ENCODE data around the gene ASAP2.

Gene ASAP2

GRCh38 chr2:9199716-9200632, 6.6 kb upstream of the ASAP2 start:
- TF ChIP-seq CTCF (IDR thresholded peaks at IDR 0.05; ENCODE audit: insufficient read depth, missing control alignments) = no peak
- FAIRE-seq = no peak
- no peak for DNase-seq (ENCODE audit: insufficient read length, low spot score)

- no peak for FAIRE-seq
- TF ChIP-seq CTCF (IDR thresholded peaks at IDR 0.05; ENCODE audit: insufficient read depth, missing control alignments) = no peak
Observed at GRCh38 chr2:9200633-9201015, 6.0 kb upstream of the ASAP2 start.

GRCh38 chr2:9201185-9201891, 5.3 kb upstream of the ASAP2 start:
- FAIRE-seq (no peak), DNase-seq (ENCODE audit: insufficient read length, low spot score) (no peak)
- no peak for TF ChIP-seq CTCF (IDR thresholded peaks at IDR 0.05; ENCODE audit: insufficient read depth, missing control alignments)

More at GRCh38 chr2:9200633-9201015, 6.0 kb upstream of the ASAP2 start:
- DNase-seq (ENCODE audit: insufficient read length, low spot score) = no peak

GRCh38 chr2:9203006-9203405, 3.6 kb upstream of the ASAP2 start:
- no peak for TF ChIP-seq CTCF (IDR thresholded peaks at IDR 0.05; ENCODE audit: insufficient read depth, missing control alignments)
- FAIRE-seq (no peak), DNase-seq (ENCODE audit: insufficient read length, low spot score) (no peak)

GRCh38 chr2:9203876-9204275, 2.7 kb upstream of the ASAP2 start:
- DNase-seq (ENCODE audit: insufficient read length, low spot score) (no peak), FAIRE-seq (no peak)
- TF ChIP-seq CTCF (IDR thresholded peaks at IDR 0.05; ENCODE audit: insufficient read depth, missing control alignments) = no peak

GRCh38 chr2:9204939-9205338, 1.7 kb upstream of the ASAP2 start:
- FAIRE-seq (no peak), DNase-seq (ENCODE audit: insufficient read length, low spot score) (no peak)
- TF ChIP-seq CTCF (IDR thresholded peaks at IDR 0.05; ENCODE audit: insufficient read depth, missing control alignments) = no peak

- TF ChIP-seq CTCF (IDR thresholded peaks at IDR 0.05; ENCODE audit: insufficient read depth, missing control alignments) = no peak
- FAIRE-seq = no peak
- no peak for DNase-seq (ENCODE audit: insufficient read length, low spot score)
Observed at GRCh38 chr2:9205486-9205885, 1.1 kb upstream of the ASAP2 start.
